ENCODE measurements around the gene TNC.
"Not testable (repeated sequence)": the region's sequence is repeated elsewhere in the genome, so short reads cannot be mapped to it uniquely, and the experiment has no call there.

TNC gene

DNA sequence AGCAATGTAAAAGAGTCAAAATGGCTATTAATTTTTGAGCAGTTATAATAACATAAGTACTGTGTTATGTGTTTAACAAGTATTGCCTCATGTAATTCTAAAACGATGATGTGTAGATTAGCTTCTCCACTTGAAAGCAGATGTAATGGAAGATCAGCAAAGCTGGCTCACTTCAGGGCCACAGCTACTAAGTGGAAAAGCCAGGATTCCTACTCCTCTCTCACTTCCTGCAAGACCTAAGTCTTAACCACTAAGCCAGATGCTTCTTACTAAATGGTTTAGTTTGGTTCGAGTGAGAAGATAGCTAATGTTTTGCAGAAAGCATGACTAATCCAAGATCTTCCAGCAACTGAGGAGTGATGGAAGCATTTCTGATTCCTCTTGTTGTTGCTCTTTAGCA, 15.7 kb upstream of the TNC start:
- DNase-seq: no peak

DNA sequence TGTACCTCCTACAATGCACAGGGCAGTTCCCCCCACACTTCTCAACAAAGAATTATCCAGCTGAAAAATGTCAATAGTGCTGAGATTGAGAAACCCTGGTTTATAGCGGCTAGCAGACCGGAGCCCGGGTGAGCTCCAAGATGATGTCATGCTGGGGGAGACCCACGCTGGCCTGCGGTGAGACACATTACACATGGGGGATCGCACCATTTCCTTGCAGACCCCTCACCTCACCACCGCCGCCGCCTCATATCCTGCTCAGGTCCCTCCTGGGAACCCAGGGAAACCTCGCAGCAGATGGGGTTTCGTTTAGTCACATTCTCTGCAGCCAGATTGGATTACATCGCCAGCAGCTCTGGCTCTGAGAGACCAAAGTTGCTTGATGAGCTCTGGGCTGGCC, 14.7 kb upstream of the TNC start:
- DNase-seq: no peak

DNA sequence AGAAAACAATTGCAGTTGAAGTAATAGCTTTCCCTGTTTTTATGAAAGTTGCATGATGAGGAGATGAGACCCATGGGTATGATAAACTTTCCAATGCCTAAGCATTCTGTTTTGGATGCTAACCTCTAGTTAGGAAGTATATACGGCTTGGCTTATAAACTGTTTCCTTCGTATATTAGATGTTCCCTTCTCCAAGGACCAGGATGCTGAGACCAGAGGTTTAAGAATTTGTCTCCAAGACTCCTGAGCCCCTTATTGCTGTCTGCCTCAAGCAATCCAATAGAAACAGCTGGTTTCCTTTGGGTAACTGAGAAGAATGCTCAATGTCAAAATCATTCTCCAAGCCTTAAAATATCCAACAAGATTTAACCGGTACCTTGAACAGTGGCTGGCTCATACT, 12.2 kb upstream of the TNC start:
- DNase-seq: no peak

DNA sequence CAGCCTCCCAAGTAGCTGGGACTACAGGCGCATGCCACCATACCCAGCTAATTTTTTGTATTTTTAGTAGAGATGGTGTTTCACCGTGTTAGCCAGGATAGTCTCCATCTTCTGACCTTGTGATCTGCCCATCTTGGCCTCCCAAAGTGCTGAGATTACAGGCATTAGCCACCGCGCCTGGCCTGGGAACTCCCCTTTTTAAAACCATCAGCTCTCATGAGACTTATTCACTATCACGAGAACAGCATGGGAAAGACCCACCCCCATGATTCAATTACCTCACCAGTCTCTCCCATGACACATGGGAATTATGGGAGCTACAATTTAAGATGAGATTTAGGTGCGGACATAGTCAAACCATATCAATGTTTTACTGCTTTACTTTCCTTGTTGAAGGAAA, 10.8 kb upstream of the TNC start:
- DNase-seq: not testable (repeated sequence)

DNA sequence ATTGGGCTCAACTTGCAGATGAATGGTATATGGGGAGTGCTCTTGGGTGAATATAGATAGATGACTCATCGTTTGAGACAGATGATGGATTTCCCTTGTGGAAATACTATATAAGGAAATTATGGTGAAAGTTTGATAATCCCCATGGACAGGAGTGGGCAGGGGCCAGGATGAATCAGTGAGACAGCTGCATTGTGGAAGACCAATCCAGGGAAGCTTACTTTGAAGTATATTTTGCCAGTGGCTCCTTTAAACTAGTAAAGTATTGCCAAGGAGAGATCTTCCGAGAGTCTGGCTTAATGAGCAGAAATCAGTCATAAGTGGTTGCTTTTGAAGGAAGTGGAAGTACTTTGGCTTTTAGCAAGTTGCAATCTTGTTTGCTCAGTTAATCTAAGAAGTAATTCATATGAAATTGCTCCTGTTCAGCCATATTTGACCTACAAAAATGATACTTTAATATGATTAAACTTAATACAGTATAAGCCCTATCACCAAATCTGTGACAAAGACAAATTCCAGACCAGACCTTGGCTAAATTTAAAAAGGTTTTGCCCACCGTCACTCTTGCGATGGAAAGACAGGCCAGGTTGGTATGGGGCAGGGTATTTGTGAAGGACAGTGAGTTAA, 9.3 kb upstream of the TNC start:
- no peak for DNase-seq

DNA sequence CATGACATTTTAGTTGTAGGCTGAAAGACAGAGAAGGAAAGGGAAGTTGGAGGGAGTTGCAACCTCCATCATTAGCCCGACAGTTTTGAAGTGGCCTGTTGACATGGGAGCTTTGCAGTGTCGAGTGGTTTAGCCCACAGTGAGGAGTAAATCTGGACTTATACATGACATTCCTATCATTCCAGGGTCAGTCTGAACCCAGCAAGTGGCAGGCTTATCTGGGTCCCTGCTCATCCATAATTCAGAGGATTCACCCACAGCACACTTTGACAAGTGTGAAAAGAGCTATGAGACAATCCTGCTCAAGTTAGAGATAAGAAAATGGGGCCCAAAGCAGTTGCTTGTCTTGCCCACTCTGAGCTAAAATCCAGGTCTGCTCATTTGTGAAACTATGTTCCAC, 8.4 kb upstream of the TNC start:
- DNase-seq: no peak

DNA sequence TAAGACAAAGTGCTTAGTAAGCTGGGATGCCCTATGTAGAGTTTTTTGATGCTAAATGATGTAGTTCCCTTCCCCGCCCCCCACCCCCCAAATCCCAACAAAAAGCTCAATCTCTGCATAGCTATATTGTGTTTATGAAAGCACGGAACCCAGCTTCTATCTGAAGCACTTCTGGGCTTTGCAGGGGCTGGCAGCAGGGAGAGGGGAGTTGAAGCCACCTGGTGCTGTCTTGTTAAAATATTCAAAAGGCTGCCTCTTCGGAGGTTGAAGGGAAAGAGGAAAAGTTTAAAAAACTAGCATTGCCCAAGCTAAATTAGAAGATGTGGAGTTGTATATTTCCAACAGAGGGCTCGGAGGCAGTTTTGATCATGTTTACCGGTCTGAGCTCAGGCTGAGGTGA, 5.0 kb upstream of the TNC start:
- DNase-seq: no peak

DNA sequence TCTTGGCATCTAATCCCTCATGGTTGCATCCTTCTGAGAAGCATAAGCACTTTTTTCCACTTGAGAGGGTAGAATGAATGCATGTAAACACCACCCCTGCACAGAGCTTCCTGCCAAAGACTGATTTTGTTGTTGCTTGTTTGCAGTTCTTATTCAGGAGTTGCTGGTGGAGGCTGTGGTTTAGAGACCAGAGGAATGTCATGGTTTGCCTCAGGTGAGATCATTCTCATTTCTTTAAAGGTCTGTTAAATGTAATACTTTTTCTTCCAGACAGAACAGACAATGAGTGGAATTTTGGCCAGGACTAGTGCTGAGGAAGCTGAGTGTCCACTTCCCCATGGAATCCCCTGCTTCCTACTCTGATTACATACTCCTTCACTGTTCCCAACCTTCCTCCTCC, 3.2 kb upstream of the TNC start:
- DNase-seq: no peak

DNA sequence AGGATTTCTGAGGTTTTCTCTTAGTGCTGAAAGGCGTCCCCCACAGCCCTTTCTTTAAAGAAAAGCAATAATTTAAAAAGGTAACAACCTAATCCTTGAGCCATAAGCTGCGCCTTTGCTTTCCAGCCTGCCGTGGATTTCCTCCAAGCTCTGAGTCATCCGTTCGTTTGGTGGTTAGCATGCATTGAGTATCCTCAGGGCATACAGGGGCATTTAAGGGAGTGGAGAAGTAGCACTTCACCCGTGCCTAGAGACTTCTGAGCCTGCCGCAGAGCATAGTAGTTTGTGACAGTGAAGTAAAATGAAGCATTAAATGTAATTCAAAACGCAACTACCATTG, 892 bp upstream of the TNC start:
- DNase-seq: no peak

DNA sequence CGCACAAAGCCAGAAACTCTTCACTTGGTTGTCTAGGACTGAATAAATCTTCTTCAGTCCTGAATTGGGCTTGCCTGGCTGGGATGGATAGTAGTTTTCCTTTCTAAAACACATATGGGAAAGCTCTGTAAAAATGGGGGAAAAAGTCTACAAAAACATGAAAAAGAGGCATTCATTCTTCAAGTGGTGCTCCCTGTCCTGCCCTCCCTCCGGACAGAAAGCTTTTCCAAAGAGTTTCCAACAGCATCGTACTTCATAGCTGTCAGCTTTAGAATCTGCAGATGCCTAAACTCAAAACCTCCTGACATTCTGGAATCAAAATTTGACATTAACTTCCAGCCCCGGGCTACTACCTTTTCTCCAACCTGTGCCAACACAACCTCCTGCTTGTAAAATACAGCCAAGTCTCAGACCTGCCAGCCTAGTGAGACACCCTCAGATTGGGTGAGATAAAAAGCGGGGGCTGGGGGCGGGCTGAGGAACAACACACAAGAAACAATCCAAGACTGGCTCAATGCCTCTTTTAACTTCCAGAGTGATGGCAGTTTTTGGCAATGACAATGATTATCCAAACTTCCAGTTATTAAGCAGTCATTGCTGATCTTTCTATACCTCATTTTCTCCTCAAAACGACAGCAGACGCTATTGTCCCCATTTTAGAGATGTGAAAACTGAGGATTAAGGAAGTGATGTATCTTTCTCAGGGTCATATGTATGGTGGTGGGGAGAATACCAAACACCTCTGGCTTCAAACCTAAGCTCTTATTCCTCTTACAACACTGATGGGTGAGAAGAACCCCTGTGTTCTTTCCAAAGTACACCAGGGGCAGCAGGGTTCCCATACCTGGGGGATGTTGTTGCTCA, 1.3 kb downstream of the TNC start:
- DNase-seq: no peak

DNA sequence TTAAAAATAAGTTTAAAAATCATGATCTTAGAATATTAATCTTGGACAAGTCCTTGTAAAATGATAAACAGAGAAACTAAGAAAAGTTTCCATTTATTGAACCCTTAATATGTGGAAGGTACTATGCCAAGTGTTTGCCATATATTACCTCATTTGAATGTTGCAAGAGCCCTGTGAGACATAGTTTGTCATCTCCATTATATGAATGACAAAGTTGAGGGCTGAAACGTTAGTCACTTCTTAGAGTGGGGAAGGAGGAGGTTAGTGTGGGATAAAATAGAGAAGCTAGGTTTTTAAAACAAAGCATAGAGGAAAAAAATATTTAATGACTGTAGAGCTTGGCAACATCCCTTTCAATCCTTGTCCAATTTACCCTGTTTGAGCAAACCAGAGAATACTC, 2.0 kb downstream of the TNC start:
- DNase-seq: no peak

DNA sequence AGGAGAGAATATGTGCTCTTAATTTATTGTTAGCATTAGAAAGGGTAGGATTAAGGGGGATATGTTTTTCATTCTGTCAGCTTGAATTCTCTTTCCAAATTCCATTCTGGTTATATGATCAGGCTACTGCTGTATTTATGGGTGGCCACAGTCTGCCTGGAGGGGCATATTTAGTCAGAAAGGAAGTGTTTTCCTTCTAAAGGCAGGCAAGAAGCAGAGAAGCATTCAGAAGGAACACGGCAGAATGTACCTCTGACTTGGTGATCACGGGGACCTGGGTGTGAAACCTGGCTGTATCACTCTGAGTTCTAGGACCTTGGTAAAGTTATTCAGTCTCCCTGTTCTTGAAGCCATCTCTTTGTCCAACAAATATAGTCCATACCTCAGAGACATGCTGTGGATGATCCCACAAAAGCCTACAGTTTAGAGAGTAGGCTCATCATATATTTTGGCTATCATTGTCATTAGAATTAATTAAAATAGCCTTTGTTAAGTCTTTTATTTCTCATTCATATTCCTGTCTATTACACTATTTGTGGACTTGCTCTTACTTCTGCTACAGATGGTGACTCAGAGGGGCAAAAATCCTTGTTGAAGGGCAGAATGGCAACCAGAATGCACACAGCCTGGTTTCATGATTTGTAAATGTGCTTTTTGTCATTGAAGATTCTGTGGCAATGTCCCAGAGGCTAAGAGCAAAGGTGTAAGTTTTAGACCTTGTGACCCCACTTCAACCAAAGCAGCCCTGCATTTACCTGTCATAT, 2.7 kb downstream of the TNC start:
- DNase-seq: no peak

DNA sequence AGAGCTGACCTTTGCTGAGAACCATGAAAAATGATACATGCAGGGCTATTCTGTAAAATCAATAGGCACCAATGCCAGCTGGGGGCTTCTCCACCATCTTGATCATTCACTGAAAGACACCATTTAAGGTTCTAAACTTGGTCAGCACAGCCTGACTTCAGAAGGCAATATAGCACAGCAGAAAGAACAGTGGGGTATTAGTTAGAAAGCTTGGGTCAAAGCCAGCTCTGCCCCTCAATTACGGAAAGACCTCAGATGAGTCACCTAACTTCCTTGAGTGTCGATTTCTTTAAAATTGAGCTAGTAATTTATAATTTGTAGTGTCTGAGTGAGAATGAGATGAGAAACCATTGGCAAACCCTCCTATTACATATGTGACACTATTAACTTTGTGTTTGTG, 3.4 kb downstream of the TNC start:
- no peak for DNase-seq

DNA sequence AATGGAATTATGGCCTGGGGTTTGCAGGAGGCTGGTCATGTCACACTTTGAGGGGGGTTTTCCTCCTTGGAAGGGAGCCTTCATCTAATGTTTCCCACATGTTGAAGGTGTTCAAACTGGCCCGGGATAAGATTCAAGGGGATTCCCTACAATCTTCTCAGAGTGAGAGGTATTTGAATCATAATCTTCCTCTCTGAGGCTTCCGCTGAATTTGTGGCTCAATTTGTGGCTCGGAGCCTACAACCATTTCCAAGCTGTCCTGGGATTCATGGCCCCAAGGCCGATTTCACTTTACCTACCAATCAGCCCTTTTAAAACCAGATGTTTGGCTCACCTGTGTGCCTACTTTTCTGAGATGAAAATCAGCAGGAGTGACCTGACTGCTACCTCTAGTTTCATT, 3.9 kb downstream of the TNC start:
- DNase-seq: no peak

DNA sequence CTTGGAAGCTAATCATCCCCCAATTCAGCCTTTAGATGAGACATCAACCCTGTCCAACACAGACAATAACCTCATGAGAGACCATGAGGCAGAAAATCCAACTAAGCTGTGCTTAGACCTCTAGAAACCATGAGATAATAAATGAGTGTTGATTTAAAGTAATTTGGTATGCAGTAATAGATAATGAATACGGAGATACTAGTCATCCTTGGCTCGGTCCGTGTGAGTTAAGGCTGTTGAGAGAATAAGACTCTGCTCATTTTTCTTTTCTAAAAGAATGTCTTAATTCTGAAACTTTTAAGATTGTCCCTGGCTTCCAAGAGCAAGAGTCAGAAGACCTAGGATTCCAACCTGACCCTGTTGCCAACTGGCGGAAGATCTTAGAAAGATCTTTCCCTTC, 6.1 kb downstream of the TNC start:
- no peak for DNase-seq

DNA sequence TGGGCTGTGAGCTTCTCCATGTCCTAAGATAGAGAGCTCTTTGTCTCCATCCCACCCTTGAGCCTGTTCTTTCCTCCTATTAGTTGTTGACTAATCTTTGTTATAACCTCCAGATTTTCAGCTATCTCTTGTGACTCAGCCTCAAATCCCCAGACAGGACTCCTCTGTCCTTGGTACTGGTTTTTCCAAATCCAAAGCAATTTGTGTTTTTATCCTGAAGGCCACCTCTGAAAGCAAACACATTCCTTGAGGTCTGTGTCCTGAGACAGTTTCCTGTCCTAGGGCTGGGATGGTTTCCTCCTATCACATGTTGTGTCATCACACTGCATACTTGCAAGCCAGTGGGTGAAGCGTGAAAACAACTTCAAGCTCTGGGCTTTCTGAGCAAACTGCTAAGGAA, 8.5 kb downstream of the TNC start:
- no peak for DNase-seq

DNA sequence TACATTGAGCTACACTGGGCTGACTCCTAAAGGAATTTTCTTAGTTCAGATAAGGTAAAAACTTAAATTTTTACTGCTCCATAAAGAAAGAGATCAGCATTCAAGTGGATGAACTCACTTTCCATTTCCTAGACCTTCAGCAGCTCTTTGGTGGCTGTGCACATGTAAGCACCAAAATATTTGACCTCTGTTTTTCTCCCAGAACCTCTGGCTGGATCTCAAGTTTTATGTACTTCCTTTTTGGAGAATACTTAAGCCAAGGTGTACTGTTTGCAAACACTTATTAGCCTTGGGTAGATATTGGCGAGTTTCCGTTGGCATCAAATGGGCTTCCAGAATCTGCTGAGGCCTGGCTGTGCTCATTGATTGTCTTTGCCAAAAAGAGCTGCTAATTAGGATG, 10.3 kb downstream of the TNC start:
- DNase-seq: no peak

DNA sequence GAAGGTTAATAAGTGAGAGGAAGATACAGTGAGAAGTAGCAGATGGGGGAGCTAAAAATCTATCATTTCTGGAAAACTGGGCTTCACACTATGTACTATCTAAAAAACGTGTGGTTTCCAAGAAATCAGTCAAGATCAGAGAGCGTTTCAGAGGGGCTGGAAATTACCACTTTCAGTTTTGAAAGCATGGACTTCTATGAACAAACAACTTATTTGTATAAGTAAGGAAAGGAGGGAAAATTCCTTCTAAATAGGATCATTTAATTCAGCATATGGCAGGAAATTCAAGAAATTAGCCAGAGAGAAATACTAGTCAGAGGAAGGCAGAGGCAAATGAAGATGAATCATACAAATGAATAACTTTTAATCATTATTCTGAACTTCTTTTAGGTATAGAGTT, 11.3 kb downstream of the TNC start:
- no peak for DNase-seq

DNA sequence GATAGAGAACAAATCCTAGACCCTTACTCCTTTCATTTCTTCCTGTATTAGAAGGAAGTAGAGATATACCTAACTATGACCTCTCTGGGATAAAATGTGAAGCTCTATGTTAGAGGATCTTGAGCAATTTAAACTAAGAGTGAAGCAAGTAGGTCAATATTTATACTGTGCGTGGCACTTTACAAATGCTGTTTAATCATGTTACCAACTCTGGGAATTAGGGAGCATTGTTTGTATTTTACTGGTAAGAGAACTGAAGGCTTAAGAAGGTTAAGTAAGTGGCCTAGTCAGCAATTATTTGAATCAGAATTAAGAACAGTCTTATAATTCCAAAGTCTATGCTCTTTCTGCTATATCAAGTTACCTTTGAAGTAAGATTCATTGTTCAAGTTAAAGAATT, 12.0 kb downstream of the TNC start:
- no peak for DNase-seq

DNA sequence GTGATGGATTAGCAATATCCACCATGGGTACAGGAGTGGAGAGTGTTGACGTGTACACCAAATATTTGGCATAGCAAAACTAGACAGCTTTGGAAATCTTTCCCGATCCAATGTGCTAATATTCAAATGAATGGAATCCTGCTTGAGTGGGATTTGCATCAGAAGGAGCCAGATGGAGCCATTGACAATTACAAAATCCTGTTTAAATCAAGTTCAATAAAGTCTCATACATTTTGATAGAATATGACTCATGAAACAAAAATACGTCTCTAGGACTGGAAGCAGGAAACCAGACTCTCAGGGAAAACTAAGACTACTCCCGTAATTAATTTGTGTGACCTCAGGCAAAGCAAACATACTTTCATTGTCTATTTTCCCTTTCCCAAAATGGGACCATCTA, 13.0 kb downstream of the TNC start:
- no peak for DNase-seq

DNA sequence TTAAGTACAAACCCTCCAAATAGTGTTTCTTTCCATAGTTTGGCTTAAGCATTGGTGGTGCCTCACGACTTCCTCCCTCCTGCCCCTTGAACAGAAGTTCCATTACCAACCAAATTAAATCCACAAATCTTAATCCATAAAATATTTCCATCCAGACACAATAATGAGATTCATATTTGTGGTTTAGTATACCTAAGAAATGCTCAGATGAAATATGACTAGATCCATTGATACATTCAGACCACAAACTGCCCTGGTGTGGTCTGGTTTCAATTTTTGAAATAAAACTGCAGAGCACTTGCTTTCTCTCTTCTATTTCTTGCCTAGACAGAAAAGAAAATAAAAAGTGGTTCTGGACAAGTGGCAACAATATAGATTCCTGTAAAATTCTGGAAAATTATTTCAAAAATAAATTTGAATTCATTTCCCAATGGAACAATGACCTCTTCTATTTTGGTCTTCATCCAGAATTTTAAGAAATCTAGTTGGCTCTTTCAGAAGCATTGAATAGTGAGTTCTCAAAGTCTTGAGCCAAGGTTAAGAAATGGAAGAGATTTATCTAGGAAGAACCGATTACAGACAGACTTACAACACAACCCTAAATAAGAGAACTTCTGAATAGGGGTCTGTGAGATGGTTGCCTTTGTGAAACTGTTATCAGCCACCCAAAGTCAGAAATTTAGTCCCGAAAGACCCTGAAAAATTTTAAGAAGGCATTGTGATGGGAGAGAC, 14.0 kb downstream of the TNC start:
- no peak for DNase-seq

DNA sequence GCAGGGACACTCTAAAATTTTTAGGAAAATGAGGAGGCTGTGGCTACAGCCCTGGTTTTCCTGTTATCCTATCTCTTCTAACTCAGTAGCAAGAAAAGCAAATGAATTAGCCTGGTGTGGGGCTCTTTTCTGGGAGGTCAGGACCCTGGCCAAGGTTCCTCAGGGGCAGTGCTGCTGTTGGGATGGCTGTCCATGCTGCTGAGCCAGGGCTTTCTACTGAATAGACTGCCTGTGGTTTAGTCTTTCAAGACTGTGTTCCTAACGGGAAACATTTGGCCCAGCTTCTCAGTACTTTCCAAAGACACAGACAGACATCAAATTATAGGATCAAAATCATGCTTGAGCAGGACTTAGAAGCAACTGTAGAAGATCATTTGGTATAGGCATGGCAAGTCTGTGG, 18.1 kb downstream of the TNC start:
- DNase-seq: no peak

DNA sequence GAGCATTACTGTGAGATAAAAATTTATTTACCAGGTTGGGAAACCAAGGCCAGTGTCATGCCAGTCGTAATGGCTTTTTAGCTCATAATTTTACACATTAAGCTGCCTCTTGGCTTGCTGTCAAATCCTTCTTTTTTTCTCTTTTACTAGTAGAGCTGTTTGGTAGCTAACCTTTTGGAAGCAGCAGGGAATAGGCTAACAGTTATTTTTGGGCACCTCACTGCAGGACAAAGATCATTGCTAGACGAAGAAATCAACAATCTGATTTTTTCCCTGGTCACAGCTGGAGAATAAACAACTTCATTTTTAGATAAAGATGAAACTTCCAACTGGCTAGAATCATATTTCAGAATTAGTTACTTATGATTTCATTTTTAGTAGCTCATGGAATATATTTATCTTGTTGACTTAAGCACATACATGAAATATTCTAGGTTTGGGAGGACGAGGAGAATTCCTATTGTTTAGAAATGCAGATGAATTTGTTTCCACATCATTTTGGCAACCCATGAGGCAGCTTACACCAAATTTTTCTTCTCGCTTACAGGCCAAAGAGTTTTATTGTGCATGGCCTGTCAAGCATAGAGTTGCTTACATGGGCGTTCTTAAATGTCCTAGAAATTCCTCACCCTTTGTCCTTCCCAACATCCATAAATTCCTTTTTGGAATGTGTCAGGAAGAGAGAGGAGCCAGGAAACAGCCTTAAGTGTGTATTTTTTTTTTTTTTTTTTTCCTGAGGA, 19.6 kb downstream of the TNC start:
- DNase-seq: no peak
